B cell (primary cell): Measurements from ENCODE around the gene PC. TPM values are rescaled to one million over a fixed set of nuclear protein-coding genes. Genes with fewer than 3 reads are reported as not detected.

Experiments
- ATAC-seq: fragments of 200-7000 bp; cut with Tn5 transposase; one replicate; pipeline ENCODE4 v1.10.0; 2021; ENCODE audit warnings: low read depth, mild to moderate bottlenecking, moderate number of reproducible peaks, moderate library complexity
- CTCF ChIA-PET: fragments of 350-600 bp; sonication (Branson Sonifier 250); formaldehyde crosslinking; loops from one replicate; lab custom pipeline; 2021; ENCODE audit warnings: antibody characterized with exemption, inconsistent platforms; lab: Charles Lee
- POLR2A ChIA-PET: fragments of 350-600 bp; sonication (Branson Sonifier 250); formaldehyde crosslinking; loops from one replicate; lab custom pipeline; 2021; ENCODE audit warnings: antibody characterized with exemption; lab: Charles Lee
- DNase-seq: peaks from one replicate; pipeline ENCODE4 v3.0.0; 2013
- H2AFZ ChIP-seq: 2 replicates; pipeline ENCODE4 v1.6.1; 2012; ENCODE audit warnings: mild to moderate bottlenecking, low read depth, low read length; ENCODE audit not compliant: insufficient read depth, poor library complexity, severe bottlenecking
- H3K27ac ChIP-seq, 2 donors: 1 replicate in 1 of 2; 2 replicates in 1 of 2; pipeline ENCODE4 v1.5.1; 2012 to 2013; ENCODE audit warnings: low read length in 2 of 2, mild to moderate bottlenecking in 2 of 2, moderate library complexity in 1 of 2
- H3K27me3 ChIP-seq, 4 experiments: fragments of 200-600 bp in 1 of 4; sonication (generic) in 1 of 4; replicated peaks in 1 of 4; 1 replicate in 2 of 4; 2 replicates in 2 of 4; pipeline versions ENCODE4 v1.6.1 to v1.7.0; 2013 to 2016; ENCODE audit warnings: low read length in 3 of 4, mild to moderate bottlenecking in 2 of 4, mixed read lengths in 1 of 4, moderate library complexity in 1 of 4; ENCODE audit not compliant: insufficient read depth in 4 of 4, control insufficient read depth in 3 of 4; ENCODE audit errors: control extremely low read depth in 1 of 4
- H3K36me3 ChIP-seq, 2 experiments: replicated peaks in 1 of 2; 1 replicate in 1 of 2; 2 replicates in 1 of 2; pipeline versions ENCODE4 v1.6.1 to v1.7.1; 2013; ENCODE audit warnings: low read length in 1 of 2; ENCODE audit not compliant: insufficient read depth in 2 of 2, control insufficient read depth in 1 of 2; ENCODE audit errors: control extremely low read depth in 1 of 2, extremely low read depth in 1 of 2
- H3K4me1 ChIP-seq, 2 donors: fragments of 200-600 bp in 1 of 2; sonication (generic) in 1 of 2; 1 replicate in 1 of 2; 2 replicates in 1 of 2; pipeline versions ENCODE4 v1.5.1 to v1.6.1; 2013 to 2017; ENCODE audit warnings: low read length in 2 of 2; ENCODE audit not compliant: control insufficient read depth in 2 of 2, insufficient read depth in 2 of 2
- H3K4me2 ChIP-seq: replicated peaks from 2 replicates; pipeline ENCODE3; 2012; ENCODE audit warnings: mild to moderate bottlenecking, low read depth, low read length; ENCODE audit not compliant: poor library complexity, severe bottlenecking
- H3K4me3 ChIP-seq, 5 experiments: fragments of 200-600 bp in 1 of 5; sonication (generic) in 1 of 5; 1 replicate in 3 of 5; 2 replicates in 2 of 5; pipeline versions ENCODE4 v1.5.1 to v1.7.0; 2011 to 2016; ENCODE audit warnings: low read length in 4 of 5, mild to moderate bottlenecking in 4 of 5, low read depth in 2 of 5, control low read depth in 1 of 5, moderate library complexity in 1 of 5; ENCODE audit not compliant: insufficient read depth in 1 of 5; ENCODE audit errors: control extremely low read depth in 1 of 5, extremely low read depth in 1 of 5
- H3K79me2 ChIP-seq: fragments of 200-600 bp; sonication (generic); one replicate; pipeline ENCODE4 v1.6.0; 2016; ENCODE audit warnings: low read length; ENCODE audit not compliant: control insufficient read depth, insufficient read depth
- H3K9ac ChIP-seq: fragments of 200-600 bp; sonication (generic); 2 replicates; pipeline ENCODE4 v1.6.1; 2017; ENCODE audit warnings: mild to moderate bottlenecking, low read length, moderate library complexity
- H3K9me3 ChIP-seq, 3 donors: one replicate each; pipeline versions ENCODE4 v1.6.1 to v1.7.1; 2013; ENCODE audit warnings: low read length in 2 of 3; ENCODE audit not compliant: control insufficient read depth in 2 of 3, insufficient read depth in 1 of 3; ENCODE audit errors: control extremely low read depth in 1 of 3
- H4K20me1 ChIP-seq: 2 replicates; pipeline ENCODE4 v1.6.0; 2012; ENCODE audit warnings: mild to moderate bottlenecking, low read length; ENCODE audit not compliant: insufficient read depth, control insufficient read depth, poor library complexity, severe bottlenecking
- H3K27ac Mint-ChIP-seq: one replicate; pipeline ENCODE4 v1.8.0; 2021; ENCODE audit warnings: mixed read lengths
- H3K27me3 Mint-ChIP-seq: one replicate; pipeline ENCODE4 v1.8.0; 2021; ENCODE audit warnings: mixed read lengths
- H3K4me1 Mint-ChIP-seq: one replicate; pipeline ENCODE4 v1.8.0; 2021; ENCODE audit warnings: mixed read lengths
- H3K4me3 Mint-ChIP-seq: one replicate; pipeline ENCODE4 v1.8.0; 2021; ENCODE audit warnings: mixed read lengths
- H3K9me3 Mint-ChIP-seq: one replicate; pipeline ENCODE4 v1.8.0; 2022; ENCODE audit warnings: mixed read lengths; ENCODE audit not compliant: insufficient read depth
- CTCF ChIP-seq: fragments of 200-600 bp; IDR thresholded peaks from one replicate; pipeline ENCODE4 v1.8.0; 2022; ENCODE audit warnings: antibody characterized with exemption, mild to moderate bottlenecking
- EZH2 ChIP-seq: IDR thresholded peaks from 2 replicates; pipeline ENCODE4 v1.6.1; 2012; ENCODE audit warnings: borderline replicate concordance, low read depth, mild to moderate bottlenecking, moderate library complexity, low read length; ENCODE audit not compliant: insufficient read depth, poor library complexity, severe bottlenecking
- WGBS: methylation state at CpG from one replicate; pipeline ENCODE4 v1.1.5; 2013; ENCODE audit warnings: missing lambda C conversion rate; ENCODE audit not compliant: insufficient coverage; 5-methylcytosine and 5-hydroxymethylcytosine counted together
- intact Hi-C: fragments of 100-400 bp; cut with micrococcal nuclease; formaldehyde crosslinking; loops from one replicate; pipeline ENCODE4 v1.10.0; 2022
- polyA plus RNA-seq: library from polyadenylated mRNA; depleted of rRNA; stranded (reverse); fragments of >200 nt; gene quantifications from 2 replicates; pipeline ENCODE4 v1.2.3, GENCODE V29; 2012
- total RNA-seq, 2 donors: library from RNA; stranded (reverse); fragments of 120-200 nt in 1 of 2; gene quantifications; 1 replicate in 1 of 2; 2 replicates in 1 of 2; pipeline versions ENCODE4 v1.2.3 to v1.2.4, GENCODE V29; 2013 to 2022

PC gene
- total and polyA plus RNA-seq, 2 donors (not counting 1 experiment from before 2014, with no cell fraction given), result 1.5 to 4.4 TPM

- Histone ChIP-seq H3K36me3 (no peaks in the 10 kb centered on the region), H4K20me1 (no peaks in the 10 kb centered on the region), H3K4me2 (no peak overlapping the region), H3K4me1 (no peaks in the 10 kb centered on the region), H3K9me3 (no peaks in the 10 kb centered on the region), H2AFZ (no peak overlapping the region), H3K79me2 (no peaks in the 10 kb centered on the region), H3K27ac (no peak overlapping the region), H3K27me3 (peaks cover 0 to 8% (median 4%) of the 10 kb centered on the region in 4 experiments), H3K9ac (no peak overlapping the region), H3K4me3 (no peak overlapping the region)
- POLR2A ChIA-PET, result interaction anchor here (0.7 kb wide), 1 partner anchor 452 kb away, joined by 3 read pairs; no protein-coding TSS in a partner anchor
- ATAC-seq (no peak), DNase-seq (no peak)
- Mint-ChIP-seq H3K9me3 (no peaks in the 10 kb centered on the region), H3K27ac (no peak overlapping the region), H3K4me3 (no peak overlapping the region), H3K4me1 (no peaks in the 10 kb centered on the region), H3K27me3 (peaks cover 35% of the 10 kb centered on the region)
- CTCF ChIA-PET, result no interaction called here
- whole genome bisulfite sequencing, result 80% methylated on average over 6 of the region's 6 CpGs
- intact Hi-C loops, result no loop called here
- TF ChIP-seq EZH2 (no peak), CTCF (no peak)
Observed at GRCh38 chr11:66892911-66893310, 65.3 kb downstream of the PC start.

- no peaks in the 10 kb centered on the region for H3K4me1 ChIP-seq
- ChIA-PET CTCF (no interaction called here), POLR2A (interaction anchor here (0.7 kb wide), 1 partner anchor 453 kb away, joined by 3 read pairs; no protein-coding TSS in a partner anchor)
- no peak overlapping the region for H3K4me3 ChIP-seq
- H2AFZ ChIP-seq, result no peak overlapping the region
- H3K27me3 ChIP-seq, result peaks cover 0 to 8% (median 4%) of the 10 kb centered on the region in 4 experiments
- intact Hi-C loops, result no loop called here
- no peak overlapping the region for H3K27ac ChIP-seq
- Mint-ChIP-seq H3K27me3 (peaks cover 35% of the 10 kb centered on the region), H3K27ac (no peak overlapping the region), H3K4me1 (no peaks in the 10 kb centered on the region), H3K9me3 (no peaks in the 10 kb centered on the region), H3K4me3 (no peak overlapping the region)
- H3K9ac ChIP-seq, result no peak overlapping the region
- H3K9me3 ChIP-seq, result no peaks in the 10 kb centered on the region
- TF ChIP-seq CTCF (no peak), EZH2 (no peak)
- no peaks in the 10 kb centered on the region for H3K79me2 ChIP-seq
- DNase-seq, result no peak
- H3K4me2 ChIP-seq, result no peak overlapping the region
- H4K20me1 ChIP-seq, result no peaks in the 10 kb centered on the region
- H3K36me3 ChIP-seq, result no peaks in the 10 kb centered on the region
- ATAC-seq, result no peak
- WGBS, result 44% methylated on average over 6 of the region's 14 CpGs
Observed at GRCh38 chr11:66891851-66892660, 66.1 kb downstream of the PC start.
